B cell (primary cell): Measurements from ENCODE around the gene CFAP77. TPM values are rescaled to one million over a fixed set of nuclear protein-coding genes. Genes with fewer than 3 reads are reported as not detected.

Source experiments
- ATAC-seq: fragments of 200-7000 bp; cut with Tn5 transposase; one replicate; pipeline ENCODE4 v1.10.0; 2021; ENCODE audit warnings: low read depth, mild to moderate bottlenecking, moderate number of reproducible peaks, moderate library complexity
- CTCF ChIA-PET: fragments of 350-600 bp; sonication (Branson Sonifier 250); formaldehyde crosslinking; loops from one replicate; lab custom pipeline; 2021; ENCODE audit warnings: antibody characterized with exemption, inconsistent platforms; lab: Charles Lee
- POLR2A ChIA-PET: fragments of 350-600 bp; sonication (Branson Sonifier 250); formaldehyde crosslinking; loops from one replicate; lab custom pipeline; 2021; ENCODE audit warnings: antibody characterized with exemption; lab: Charles Lee
- DNase-seq: peaks from one replicate; pipeline ENCODE4 v3.0.0; 2013
- H2AFZ ChIP-seq: 2 replicates; pipeline ENCODE4 v1.6.1; 2012; ENCODE audit warnings: mild to moderate bottlenecking, low read depth, low read length; ENCODE audit not compliant: insufficient read depth, poor library complexity, severe bottlenecking
- H3K27ac ChIP-seq, 2 donors: 1 replicate in 1 of 2; 2 replicates in 1 of 2; pipeline ENCODE4 v1.5.1; 2012 to 2013; ENCODE audit warnings: low read length in 2 of 2, mild to moderate bottlenecking in 2 of 2, moderate library complexity in 1 of 2
- H3K27me3 ChIP-seq, 4 experiments: fragments of 200-600 bp in 1 of 4; sonication (generic) in 1 of 4; replicated peaks in 1 of 4; 1 replicate in 2 of 4; 2 replicates in 2 of 4; pipeline versions ENCODE4 v1.6.1 to v1.7.0; 2013 to 2016; ENCODE audit warnings: low read length in 3 of 4, mild to moderate bottlenecking in 2 of 4, mixed read lengths in 1 of 4, moderate library complexity in 1 of 4; ENCODE audit not compliant: insufficient read depth in 4 of 4, control insufficient read depth in 3 of 4; ENCODE audit errors: control extremely low read depth in 1 of 4
- H3K36me3 ChIP-seq, 2 experiments: replicated peaks in 1 of 2; 1 replicate in 1 of 2; 2 replicates in 1 of 2; pipeline versions ENCODE4 v1.6.1 to v1.7.1; 2013; ENCODE audit warnings: low read length in 1 of 2; ENCODE audit not compliant: insufficient read depth in 2 of 2, control insufficient read depth in 1 of 2; ENCODE audit errors: control extremely low read depth in 1 of 2, extremely low read depth in 1 of 2
- H3K4me1 ChIP-seq, 2 donors: fragments of 200-600 bp in 1 of 2; sonication (generic) in 1 of 2; 1 replicate in 1 of 2; 2 replicates in 1 of 2; pipeline versions ENCODE4 v1.5.1 to v1.6.1; 2013 to 2017; ENCODE audit warnings: low read length in 2 of 2; ENCODE audit not compliant: control insufficient read depth in 2 of 2, insufficient read depth in 2 of 2
- H3K4me2 ChIP-seq: replicated peaks from 2 replicates; pipeline ENCODE3; 2012; ENCODE audit warnings: mild to moderate bottlenecking, low read depth, low read length; ENCODE audit not compliant: poor library complexity, severe bottlenecking
- H3K4me3 ChIP-seq, 5 experiments: fragments of 200-600 bp in 1 of 5; sonication (generic) in 1 of 5; 1 replicate in 3 of 5; 2 replicates in 2 of 5; pipeline versions ENCODE4 v1.5.1 to v1.7.0; 2011 to 2016; ENCODE audit warnings: low read length in 4 of 5, mild to moderate bottlenecking in 4 of 5, low read depth in 2 of 5, control low read depth in 1 of 5, moderate library complexity in 1 of 5; ENCODE audit not compliant: insufficient read depth in 1 of 5; ENCODE audit errors: control extremely low read depth in 1 of 5, extremely low read depth in 1 of 5
- H3K79me2 ChIP-seq: fragments of 200-600 bp; sonication (generic); one replicate; pipeline ENCODE4 v1.6.0; 2016; ENCODE audit warnings: low read length; ENCODE audit not compliant: control insufficient read depth, insufficient read depth
- H3K9ac ChIP-seq: fragments of 200-600 bp; sonication (generic); 2 replicates; pipeline ENCODE4 v1.6.1; 2017; ENCODE audit warnings: mild to moderate bottlenecking, low read length, moderate library complexity
- H3K9me3 ChIP-seq, 3 donors: one replicate each; pipeline versions ENCODE4 v1.6.1 to v1.7.1; 2013; ENCODE audit warnings: low read length in 2 of 3; ENCODE audit not compliant: control insufficient read depth in 2 of 3, insufficient read depth in 1 of 3; ENCODE audit errors: control extremely low read depth in 1 of 3
- H4K20me1 ChIP-seq: 2 replicates; pipeline ENCODE4 v1.6.0; 2012; ENCODE audit warnings: mild to moderate bottlenecking, low read length; ENCODE audit not compliant: insufficient read depth, control insufficient read depth, poor library complexity, severe bottlenecking
- H3K27ac Mint-ChIP-seq: one replicate; pipeline ENCODE4 v1.8.0; 2021; ENCODE audit warnings: mixed read lengths
- H3K27me3 Mint-ChIP-seq: one replicate; pipeline ENCODE4 v1.8.0; 2021; ENCODE audit warnings: mixed read lengths
- H3K4me1 Mint-ChIP-seq: one replicate; pipeline ENCODE4 v1.8.0; 2021; ENCODE audit warnings: mixed read lengths
- H3K4me3 Mint-ChIP-seq: one replicate; pipeline ENCODE4 v1.8.0; 2021; ENCODE audit warnings: mixed read lengths
- H3K9me3 Mint-ChIP-seq: one replicate; pipeline ENCODE4 v1.8.0; 2022; ENCODE audit warnings: mixed read lengths; ENCODE audit not compliant: insufficient read depth
- CTCF ChIP-seq: fragments of 200-600 bp; IDR thresholded peaks from one replicate; pipeline ENCODE4 v1.8.0; 2022; ENCODE audit warnings: antibody characterized with exemption, mild to moderate bottlenecking
- EZH2 ChIP-seq: IDR thresholded peaks from 2 replicates; pipeline ENCODE4 v1.6.1; 2012; ENCODE audit warnings: borderline replicate concordance, low read depth, mild to moderate bottlenecking, moderate library complexity, low read length; ENCODE audit not compliant: insufficient read depth, poor library complexity, severe bottlenecking
- WGBS: methylation state at CpG from one replicate; pipeline ENCODE4 v1.1.5; 2013; ENCODE audit warnings: missing lambda C conversion rate; ENCODE audit not compliant: insufficient coverage; 5-methylcytosine and 5-hydroxymethylcytosine counted together
- intact Hi-C: fragments of 100-400 bp; cut with micrococcal nuclease; formaldehyde crosslinking; loops from one replicate; pipeline ENCODE4 v1.10.0; 2022
- polyA plus RNA-seq: library from polyadenylated mRNA; depleted of rRNA; stranded (reverse); fragments of >200 nt; gene quantifications from 2 replicates; pipeline ENCODE4 v1.2.3, GENCODE V29; 2012
- total RNA-seq, 2 donors: library from RNA; stranded (reverse); fragments of 120-200 nt in 1 of 2; gene quantifications; 1 replicate in 1 of 2; 2 replicates in 1 of 2; pipeline versions ENCODE4 v1.2.3 to v1.2.4, GENCODE V29; 2013 to 2022

Gene CFAP77
- total and polyA plus RNA-seq, 2 donors (not counting 1 experiment from before 2014, with no cell fraction given) = not detected

- CTCF ChIA-PET = no interaction called here
- 64% methylated on average over 8 of the region's 10 CpGs for WGBS
Measured at GRCh38 chr9:132443951-132444607, 34.1 kb downstream of the CFAP77 start.

More at GRCh38 chr9:132443951-132444607, 34.1 kb downstream of the CFAP77 start:
- peaks cover 60% of the 10 kb centered on the region for H3K27me3 Mint-ChIP-seq
- H3K4me2 ChIP-seq = no peak overlapping the region
- no peak overlapping the region for H3K4me3 Mint-ChIP-seq
- H4K20me1 ChIP-seq = no peaks in the 10 kb centered on the region
- no peaks in the 10 kb centered on the region for H3K4me1 Mint-ChIP-seq
- peaks cover 0 to 13% (median 2%) of the 10 kb centered on the region in 4 experiments for H3K27me3 ChIP-seq
- POLR2A ChIA-PET = no interaction called here
- ATAC-seq = no peak
- peaks cover 0 to 3% (median 0%) of the 10 kb centered on the region in 3 donors for H3K9me3 ChIP-seq
- no peak overlapping the region for H2AFZ ChIP-seq
- TF ChIP-seq EZH2 (no peak), CTCF (no peak)
- DNase-seq = no peak
- H3K4me3 ChIP-seq = no peak overlapping the region
- no peak overlapping the region for H3K9ac ChIP-seq
- H3K9me3 Mint-ChIP-seq = no peaks in the 10 kb centered on the region
- intact Hi-C loops = no loop called here
- no peaks in the 10 kb centered on the region for H3K36me3 ChIP-seq
- H3K4me1 ChIP-seq = no peaks in the 10 kb centered on the region
- no peak overlapping the region for H3K27ac ChIP-seq
- no peak overlapping the region for H3K27ac Mint-ChIP-seq
- H3K79me2 ChIP-seq = no peaks in the 10 kb centered on the region
